IMR-90 (cell line): ENCODE measurements around the gene FAM76B. TPM values are rescaled to one million over a fixed set of nuclear protein-coding genes. Genes with fewer than 3 reads are reported as not detected.

ENCODE experiments used
- ATAC-seq: fragments of 200-7000 bp; cut with Tn5 transposase; 2 replicates; pipeline ENCODE4 v1.9.1; 2020; ENCODE audit warnings: low read depth, mild to moderate bottlenecking, moderate library complexity
- BruUV-seq: library from RNA; stranded (reverse); fragments of 400-500 nt; replicated peaks from 2 replicates; lab custom pipeline; 2021; lab: Mats Ljungman, UMichigan
- CTCF ChIA-PET: fragments of 300-600 bp; formaldehyde crosslinking; extraction: SDS; loops from one replicate; lab custom pipeline; 2021; ENCODE audit warnings: antibody characterized with exemption; lab: Yijun Ruan, JAX
- POLR2A ChIA-PET: fragments of 300-600 bp; sonication (Branson Sonifier 250); formaldehyde crosslinking; loops from one replicate; lab custom pipeline; 2022; ENCODE audit warnings: antibody characterized with exemption; ENCODE audit not compliant: unreplicated experiment; lab: Charles Lee
- DNase-seq: peaks from one replicate; pipeline ENCODE4 v3.0.0; 2013
- H2AFZ ChIP-seq: replicated peaks from 2 replicates; pipeline ENCODE3; 2013; ENCODE audit warnings: low read length, mild to moderate bottlenecking; ENCODE audit not compliant: poor library complexity
- H2AK5ac ChIP-seq: 2 replicates; pipeline ENCODE4 v1.6.1; 2013; ENCODE audit warnings: low read depth, low read length, inconsistent platforms
- H2AK9ac ChIP-seq: replicated peaks from 2 replicates; pipeline ENCODE3; 2013; ENCODE audit warnings: mild to moderate bottlenecking, low read depth, low read length, moderate library complexity; ENCODE audit not compliant: poor library complexity
- H2BK120ac ChIP-seq: 2 replicates; pipeline ENCODE4 v1.6.1; 2013; ENCODE audit warnings: low read depth, low read length, inconsistent platforms
- H2BK15ac ChIP-seq: 3 replicates; pipeline ENCODE4 v1.6.1; 2013; ENCODE audit warnings: low read depth, low read length, inconsistent platforms
- H2BK20ac ChIP-seq: 2 replicates; pipeline ENCODE4 v1.6.1; 2013; ENCODE audit warnings: low read depth, mild to moderate bottlenecking, inconsistent platforms, low read length, moderate library complexity
- H2BK5ac ChIP-seq: 2 replicates; pipeline ENCODE4 v1.6.1; 2013; ENCODE audit warnings: mild to moderate bottlenecking, low read depth, low read length, inconsistent platforms; ENCODE audit not compliant: poor library complexity, severe bottlenecking
- H3K14ac ChIP-seq: replicated peaks from 2 replicates; pipeline ENCODE4 v1.6.1; 2013; ENCODE audit warnings: low read depth, low read length, inconsistent platforms
- H3K18ac ChIP-seq: 2 replicates; pipeline ENCODE4 v1.6.1; 2013; ENCODE audit warnings: low read depth, low read length, control low read depth
- H3K23ac ChIP-seq: 2 replicates; pipeline ENCODE4 v1.6.1; 2013; ENCODE audit warnings: low read depth, low read length, inconsistent platforms
- H3K27ac ChIP-seq: 2 replicates; pipeline ENCODE4 v1.5.1; 2013; ENCODE audit warnings: mild to moderate bottlenecking, control low read depth, low read length; ENCODE audit not compliant: insufficient read depth
- H3K27me3 ChIP-seq: 2 replicates; pipeline ENCODE4 v1.6.1; 2013; ENCODE audit warnings: low read length; ENCODE audit not compliant: control insufficient read depth, insufficient read depth
- H3K36me3 ChIP-seq: 2 replicates; pipeline ENCODE4 v1.6.1; 2013; ENCODE audit warnings: low read length, mixed read lengths; ENCODE audit not compliant: control insufficient read depth, insufficient read depth
- H3K4ac ChIP-seq: 2 replicates; pipeline ENCODE4 v1.6.1; 2013; ENCODE audit warnings: low read depth, low read length, inconsistent platforms
- H3K4me1 ChIP-seq: 2 replicates; pipeline ENCODE4 v1.6.1; 2013; ENCODE audit warnings: low read length, mixed read lengths; ENCODE audit not compliant: control insufficient read depth, insufficient read depth
- H3K4me2 ChIP-seq: 2 replicates; pipeline ENCODE4 v1.6.1; 2013; ENCODE audit warnings: low read depth, mild to moderate bottlenecking, control low read depth, low read length, moderate library complexity
- H3K4me3 ChIP-seq: 2 replicates; pipeline ENCODE4 v1.5.1; 2013; ENCODE audit warnings: low read depth, mild to moderate bottlenecking, control low read depth, low read length, moderate library complexity; ENCODE audit not compliant: insufficient read depth
- H3K56ac ChIP-seq: 2 replicates; pipeline ENCODE4 v1.6.1; 2013; ENCODE audit warnings: low read length, inconsistent platforms; ENCODE audit not compliant: insufficient read depth; ENCODE audit errors: extremely low read depth
- H3K79me1 ChIP-seq, 2 experiments: 2 replicates each; pipeline ENCODE4 v1.6.1; 2013; ENCODE audit warnings: low read length in 2 of 2, inconsistent platforms in 1 of 2, low read depth in 1 of 2
- H3K9ac ChIP-seq: 2 replicates; pipeline ENCODE4 v1.6.1; 2013; ENCODE audit warnings: low read depth, low read length, control low read depth
- H3K9me1 ChIP-seq: 2 replicates; pipeline ENCODE4 v1.6.1; 2013; ENCODE audit warnings: low read length, inconsistent platforms; ENCODE audit not compliant: insufficient read depth
- H3K9me3 ChIP-seq: 2 replicates; pipeline ENCODE4 v1.6.1; 2013; ENCODE audit warnings: low read length; ENCODE audit not compliant: control insufficient read depth, insufficient read depth
- H4K20me1 ChIP-seq: 2 replicates; pipeline ENCODE4 v1.6.1; 2013; ENCODE audit warnings: low read length, inconsistent platforms; ENCODE audit not compliant: insufficient read depth
- H4K5ac ChIP-seq: 2 replicates; pipeline ENCODE4 v1.6.1; 2013; ENCODE audit warnings: mild to moderate bottlenecking, low read depth, low read length, control low read depth
- H4K8ac ChIP-seq, 2 experiments: 2 replicates each; pipeline ENCODE4 v1.6.1; 2013; ENCODE audit warnings: low read depth in 2 of 2, low read length in 2 of 2, control low read depth in 1 of 2, inconsistent platforms in 1 of 2
- H4K91ac ChIP-seq: 2 replicates; pipeline ENCODE4 v1.6.1; 2013; ENCODE audit warnings: low read depth, low read length, inconsistent platforms; ENCODE audit not compliant: insufficient read depth
- BHLHE40 ChIP-seq: fragments of 150-350 bp; IDR thresholded peaks from 2 replicates; pipeline ENCODE4 v1.6.1; 2016; ENCODE audit warnings: mild to moderate bottlenecking, low read depth, low read length
- CHD1 ChIP-seq: IDR thresholded peaks from 2 replicates; pipeline ENCODE4 v1.6.1; 2012; ENCODE audit warnings: low read depth, low read length, improper control_type of control experiment
- FOS ChIP-seq: fragments of 150-350 bp; IDR thresholded peaks from 2 replicates; pipeline ENCODE4 v1.6.1; 2016; ENCODE audit warnings: low read depth, low read length
- MXI1 ChIP-seq: IDR thresholded peaks from 2 replicates; pipeline ENCODE4 v1.6.1; 2012; ENCODE audit warnings: low read depth, mild to moderate bottlenecking, low read length, moderate library complexity, borderline replicate concordance
- NFE2L2 ChIP-seq: fragments of 150-350 bp; IDR thresholded peaks from 2 replicates; pipeline ENCODE4 v1.6.1; 2016; ENCODE audit warnings: low read depth, mild to moderate bottlenecking, low read length
- SMC3 ChIP-seq: fragments of 150-350 bp; IDR thresholded peaks from 2 replicates; pipeline ENCODE4 v1.6.1; 2016; ENCODE audit warnings: low read depth, mild to moderate bottlenecking, antibody characterized with exemption, low read length, moderate library complexity
- WGBS, 2 experiments: methylation state at CpG; one replicate each; pipeline versions ENCODE4 v1.1.5 to v1.1.7; 2013; ENCODE audit warnings: missing lambda C conversion rate in 2 of 2; ENCODE audit not compliant: insufficient read length in 1 of 2; ENCODE audit errors: extremely low coverage in 2 of 2; 5-methylcytosine and 5-hydroxymethylcytosine counted together
- dilution Hi-C: fragments of 300-500 bp; cut with HindIII; formaldehyde crosslinking; loops from one replicate; pipeline ENCODE4 v1.14.3; 2018; ENCODE audit warnings: low sequenced_read_pairs; ENCODE audit not compliant: unreplicated experiment
- in situ Hi-C: fragments of 300-500 bp; cut with MboI; formaldehyde crosslinking; loops from 3 replicates; pipeline ENCODE4 v1.14.3; 2019; ENCODE audit warnings: low sequenced_read_pairs, inconsistent platforms, mixed read lengths
- intact Hi-C: fragments of 100-400 bp; cut with micrococcal nuclease; formaldehyde crosslinking; loops from 2 replicates; pipeline ENCODE4 v1.10.0; 2022
- polyA plus RNA-seq, 3 experiments: library from polyadenylated mRNA; depleted of rRNA; stranded (reverse); fragments of >200 nt; gene quantifications; 2 replicates each; pipeline ENCODE4 v1.2.3, GENCODE V29; 2012; ENCODE audit warnings: low replicate concordance in 1 of 3
- total RNA-seq: library from RNA; depleted of rRNA; stranded (reverse); fragments of >200 nt; gene quantifications from 2 replicates; pipeline ENCODE4 v1.2.3, GENCODE V29; 2012
- TF ChIP-seq, protein P1 (sequence below): fragments of 150-350 bp; IDR thresholded peaks from 2 replicates; pipeline ENCODE4 v1.6.1; 2016; ENCODE audit warnings: low read depth, mild to moderate bottlenecking, low read length, moderate library complexity, borderline replicate concordance
- TF ChIP-seq, protein P2 (sequence below): conservative IDR thresholded peaks from 2 replicates; pipeline ENCODE4 v1.5.1; 2012; ENCODE audit warnings: mild to moderate bottlenecking, low read depth, low read length, improper control_type of control experiment

Gene FAM76B
- total and polyA plus RNA-seq, 2 of the 4 experiments (the other 2 are of a cell fraction): 12.7 to 14.3 TPM

DNA sequence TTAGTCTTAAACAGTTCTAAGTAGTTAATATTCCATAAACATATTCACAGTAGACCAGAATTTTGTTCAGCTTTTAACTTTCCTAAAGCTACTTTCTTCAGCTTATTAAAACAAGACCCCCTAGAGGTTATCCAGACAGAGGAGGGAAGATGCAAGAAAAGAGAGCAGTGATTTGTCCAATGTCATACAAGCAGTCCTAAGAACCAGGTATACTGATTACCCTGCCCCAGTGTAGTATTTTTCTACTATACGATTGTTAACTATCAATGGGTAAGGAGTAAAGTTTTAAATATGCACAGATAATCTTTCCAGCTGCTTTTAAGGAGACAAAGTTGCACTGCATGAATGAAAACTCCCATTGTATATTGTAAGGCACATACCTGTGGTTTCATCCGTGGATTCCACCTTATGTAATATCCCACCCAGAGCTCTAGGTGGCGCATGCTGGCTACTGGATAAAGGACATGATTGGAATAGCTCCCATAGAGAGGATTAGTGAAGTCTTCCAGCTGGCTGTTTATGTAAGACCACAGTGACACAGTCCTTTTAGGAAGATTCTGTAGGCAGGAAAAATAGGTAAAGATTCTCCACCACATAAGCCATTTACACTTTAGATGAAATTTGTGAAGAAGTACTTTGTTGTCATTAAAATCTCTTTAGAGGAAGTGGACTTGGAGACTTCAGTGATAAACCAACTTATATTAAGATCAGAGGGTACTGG is 46.3 kb upstream of the FAM76B start (continued):
- TF ChIP-seq BHLHE40 (no peak), NFE2L2 (peak; percentile 67; the same call in 1 of the 2 replicates)

DNA sequence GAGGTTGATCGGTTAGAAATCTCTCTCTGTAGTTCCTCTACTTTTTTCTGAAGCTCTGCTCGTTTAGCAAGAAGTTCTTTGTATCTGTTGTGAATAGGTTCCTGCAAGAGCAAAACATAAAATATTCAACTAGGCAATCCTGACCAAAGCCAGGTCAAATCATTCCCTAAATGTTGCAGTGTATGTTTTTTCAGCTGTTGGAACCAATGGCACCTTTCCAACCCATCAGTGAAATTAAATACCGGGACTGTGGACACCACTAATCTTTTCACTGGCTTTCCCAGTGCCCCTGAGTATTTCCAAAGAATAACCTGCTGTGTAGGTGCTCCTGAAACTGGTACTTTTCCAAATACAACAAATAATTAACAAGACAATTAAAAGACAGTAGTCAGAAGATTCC is 45.8 kb upstream of the FAM76B start:
- Histone ChIP-seq H2BK120ac (peak overlapping the region; percentile 41; the same call in 1 of the 2 replicates), H3K9ac (0 out of 2 replicates have a peak overlapping the region, but pooled peaks have one; percentile 18), H3K14ac (no peak overlapping the region), H3K9me3 (no peaks in the 10 kb centered on the region), H2BK20ac (no peak overlapping the region), H2AFZ (no peak overlapping the region), H3K4me3 (no peak overlapping the region), H4K91ac (no peak overlapping the region), H3K27me3 (no peaks in the 10 kb centered on the region), H4K20me1 (peaks cover 3% of the 10 kb centered on the region; the same call in 1 of the 2 replicates), H4K8ac (peak overlapping the region in 1 of 2 experiments; percentile 10; a peak in 2 of 4 replicates), H2AK9ac (no peak overlapping the region), H3K27ac (peak overlapping the region; percentile 49; the same call in 1 of the 2 replicates), H3K4me1 (peaks cover 13% of the 10 kb centered on the region), H2BK5ac (no peak overlapping the region), H3K56ac (no peak overlapping the region), H3K4ac (0 out of 2 replicates have a peak overlapping the region, but pooled peaks have one; percentile 14), H3K23ac (no peak overlapping the region), H3K36me3 (peaks cover 6% of the 10 kb centered on the region), H3K4me2 (peak overlapping the region; percentile 17; the same call in 1 of the 2 replicates), H2BK15ac (no peak overlapping the region), H3K9me1 (peaks cover 3% of the 10 kb centered on the region), H4K5ac (peak overlapping the region; percentile 30; the same call in 1 of the 2 replicates), H3K79me1 (peaks cover 2 to 11% of the 10 kb centered on the region in 2 experiments; a peak in 2 of 4 replicates), H3K18ac (peak overlapping the region; percentile 75; the same call in 1 of the 2 replicates), H2AK5ac (no peak overlapping the region)
- DNase-seq (peak; percentile 46), ATAC-seq (no peak)
- CTCF ChIA-PET: interaction anchor here (0.5 to 2.1 kb wide), 15 partner anchors 9 to 594 kb away, joined by 3 to 16 read pairs (median 4); partner anchors contain the start of genes CEP57, FAM76B and MAML2
- POLR2A ChIA-PET: no interaction called here
- no TSS peak for BruUV-seq
- TF ChIP-seq CHD1 (no peak), SMC3 (no peak), FOS (no peak), MXI1 (no peak)
- TF ChIP-seq, protein P1, sequence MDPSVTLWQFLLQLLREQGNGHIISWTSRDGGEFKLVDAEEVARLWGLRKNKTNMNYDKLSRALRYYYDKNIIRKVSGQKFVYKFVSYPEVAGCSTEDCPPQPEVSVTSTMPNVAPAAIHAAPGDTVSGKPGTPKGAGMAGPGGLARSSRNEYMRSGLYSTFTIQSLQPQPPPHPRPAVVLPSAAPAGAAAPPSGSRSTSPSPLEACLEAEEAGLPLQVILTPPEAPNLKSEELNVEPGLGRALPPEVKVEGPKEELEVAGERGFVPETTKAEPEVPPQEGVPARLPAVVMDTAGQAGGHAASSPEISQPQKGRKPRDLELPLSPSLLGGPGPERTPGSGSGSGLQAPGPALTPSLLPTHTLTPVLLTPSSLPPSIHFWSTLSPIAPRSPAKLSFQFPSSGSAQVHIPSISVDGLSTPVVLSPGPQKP: no peak
- TF ChIP-seq, protein P2, sequence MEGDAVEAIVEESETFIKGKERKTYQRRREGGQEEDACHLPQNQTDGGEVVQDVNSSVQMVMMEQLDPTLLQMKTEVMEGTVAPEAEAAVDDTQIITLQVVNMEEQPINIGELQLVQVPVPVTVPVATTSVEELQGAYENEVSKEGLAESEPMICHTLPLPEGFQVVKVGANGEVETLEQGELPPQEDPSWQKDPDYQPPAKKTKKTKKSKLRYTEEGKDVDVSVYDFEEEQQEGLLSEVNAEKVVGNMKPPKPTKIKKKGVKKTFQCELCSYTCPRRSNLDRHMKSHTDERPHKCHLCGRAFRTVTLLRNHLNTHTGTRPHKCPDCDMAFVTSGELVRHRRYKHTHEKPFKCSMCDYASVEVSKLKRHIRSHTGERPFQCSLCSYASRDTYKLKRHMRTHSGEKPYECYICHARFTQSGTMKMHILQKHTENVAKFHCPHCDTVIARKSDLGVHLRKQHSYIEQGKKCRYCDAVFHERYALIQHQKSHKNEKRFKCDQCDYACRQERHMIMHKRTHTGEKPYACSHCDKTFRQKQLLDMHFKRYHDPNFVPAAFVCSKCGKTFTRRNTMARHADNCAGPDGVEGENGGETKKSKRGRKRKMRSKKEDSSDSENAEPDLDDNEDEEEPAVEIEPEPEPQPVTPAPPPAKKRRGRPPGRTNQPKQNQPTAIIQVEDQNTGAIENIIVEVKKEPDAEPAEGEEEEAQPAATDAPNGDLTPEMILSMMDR: no peak
- dilution Hi-C loops: no loop called here
- intact Hi-C loops: loop anchor here (5.0 kb wide), 2 partner anchors 157 to 217 kb away; no protein-coding TSS in a partner anchor
- 20% methylated on average over 1 of the region's 3 CpGs; no CpG with 5 or more reads in 1 of the 2 experiments for WGBS, 2 experiments
- in situ Hi-C loops: no loop called here
